GM21786 (cell line): Measurements from ENCODE around the gene DES.

Experiments
- ATAC-seq: cut with Tn5 transposase; IDR thresholded peaks from one replicate; pipeline ENCODE4 v1.9.1; 2021; ENCODE audit not compliant: unreplicated experiment

Gene DES

DNA sequence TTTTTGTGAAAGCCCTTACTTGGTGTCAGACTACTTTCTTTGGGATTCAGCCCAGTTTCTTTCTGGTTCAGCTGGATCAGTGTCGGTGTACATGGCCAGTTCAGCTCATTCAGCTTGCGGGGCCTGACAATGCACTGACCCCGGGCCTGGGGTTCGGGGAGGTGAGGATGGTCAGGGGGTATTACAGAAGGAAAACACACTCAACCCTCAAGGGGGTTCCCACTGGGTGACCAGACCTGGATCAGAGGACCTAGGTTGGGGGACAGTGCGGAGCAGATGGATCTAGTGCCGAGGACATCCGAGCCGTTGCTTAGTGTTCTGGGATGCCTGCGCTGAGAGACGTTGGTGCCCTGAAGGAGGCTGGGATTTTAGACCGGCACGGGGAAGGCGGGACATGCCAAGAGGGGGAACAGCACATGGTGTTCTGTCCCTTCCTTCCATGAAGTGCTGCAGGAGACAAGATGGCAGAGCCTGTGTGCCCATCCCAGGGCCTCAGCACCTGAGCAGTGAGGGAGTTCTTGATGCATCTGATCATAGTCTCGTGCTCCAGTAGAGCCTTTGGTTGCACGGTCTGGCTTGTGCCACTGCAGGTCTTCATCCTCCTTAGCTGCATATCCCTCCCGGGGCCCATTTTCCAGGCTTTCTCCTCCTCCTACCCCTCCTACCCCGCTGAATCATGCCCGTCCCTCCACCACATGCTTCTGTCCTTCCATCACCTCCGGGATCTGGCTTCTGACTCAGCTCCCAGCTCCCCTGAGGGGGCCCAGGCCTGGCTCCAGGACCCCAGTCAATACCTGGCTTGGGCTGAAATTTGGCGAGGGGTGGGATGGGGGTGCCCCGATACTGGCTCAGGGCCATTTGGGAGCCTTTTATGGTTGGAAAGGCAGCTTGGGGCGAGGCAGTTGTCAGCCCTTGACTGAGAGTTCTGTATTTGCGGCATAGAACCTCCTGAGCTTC is 34.5 kb downstream of the DES start:
- ATAC-seq: no peak

DNA sequence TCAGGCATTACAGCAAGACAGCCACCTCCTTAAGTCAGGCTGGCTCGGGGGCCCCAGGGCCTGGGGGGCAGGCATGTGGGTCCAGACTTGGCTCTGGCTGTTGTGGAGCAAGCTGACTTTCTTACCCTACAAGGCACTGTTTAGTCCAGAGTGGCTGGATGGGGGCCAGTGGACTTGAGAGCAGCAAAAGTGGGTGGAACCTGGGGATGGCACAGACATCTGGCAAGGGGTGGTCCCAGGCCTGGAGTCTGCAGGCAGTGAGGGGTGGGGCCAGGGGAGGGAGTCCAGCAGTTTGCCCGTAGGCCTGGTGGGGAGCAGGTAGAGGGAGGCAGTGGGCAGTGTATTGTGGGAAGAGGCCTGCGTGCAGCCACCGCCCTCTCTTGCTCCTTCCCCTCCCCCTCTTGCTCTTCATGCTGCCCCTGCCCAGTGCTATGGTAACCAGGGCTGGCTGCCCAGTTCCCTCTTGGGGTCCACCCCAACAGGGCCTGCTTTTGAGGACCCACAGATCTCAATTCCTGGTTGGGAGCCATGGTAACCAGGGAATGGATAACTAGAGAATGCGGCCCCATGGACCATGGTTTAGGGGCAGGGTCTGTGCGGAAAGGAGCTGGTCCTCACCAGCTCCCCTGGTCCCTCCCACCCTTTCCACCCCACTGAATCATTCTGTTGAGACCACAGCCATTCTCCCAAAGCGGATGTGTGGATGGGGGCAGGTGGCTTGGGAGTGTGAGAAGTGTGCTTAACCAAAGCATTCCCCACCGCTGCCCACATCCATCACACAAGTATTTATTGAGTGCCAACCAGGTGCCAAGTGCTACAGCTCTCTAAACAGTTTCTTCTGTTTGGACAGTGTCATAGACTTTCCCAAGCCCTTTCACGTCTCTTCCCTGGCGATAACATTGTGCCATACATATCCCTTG is 35.8 kb downstream of the DES start:
- no peak for ATAC-seq

DNA sequence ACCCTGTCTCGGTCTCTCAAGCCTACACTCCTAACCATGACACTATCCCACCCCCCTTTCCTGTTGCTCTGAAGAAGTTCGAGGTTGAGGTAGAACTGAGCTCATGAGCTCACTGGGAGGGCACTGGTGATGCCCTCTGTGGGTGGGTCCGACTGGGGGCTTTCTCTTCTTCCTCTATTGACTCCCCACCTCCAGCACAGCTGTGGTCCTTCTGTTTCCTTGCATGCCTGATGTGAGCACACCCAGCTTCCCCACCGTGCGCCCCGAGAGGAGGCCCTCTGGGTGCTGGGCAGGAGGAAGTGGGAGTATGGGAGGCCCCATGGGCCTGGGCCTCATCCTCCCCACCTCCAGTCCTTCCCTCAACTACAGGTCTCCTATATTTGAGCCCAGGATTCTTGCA is 37.4 kb downstream of the DES start:
- no peak for ATAC-seq

- ATAC-seq: no peak
Measured at GRCh38 chr2:219457784-219458369, 39.7 kb downstream of the DES start.

GRCh38 chr2:219458996-219459395 is 40.8 kb downstream of the DES start:
- ATAC-seq: no peak

GRCh38 chr2:219459460-219460311 is 41.5 kb downstream of the DES start:
- ATAC-seq: peak; percentile 78

DNA sequence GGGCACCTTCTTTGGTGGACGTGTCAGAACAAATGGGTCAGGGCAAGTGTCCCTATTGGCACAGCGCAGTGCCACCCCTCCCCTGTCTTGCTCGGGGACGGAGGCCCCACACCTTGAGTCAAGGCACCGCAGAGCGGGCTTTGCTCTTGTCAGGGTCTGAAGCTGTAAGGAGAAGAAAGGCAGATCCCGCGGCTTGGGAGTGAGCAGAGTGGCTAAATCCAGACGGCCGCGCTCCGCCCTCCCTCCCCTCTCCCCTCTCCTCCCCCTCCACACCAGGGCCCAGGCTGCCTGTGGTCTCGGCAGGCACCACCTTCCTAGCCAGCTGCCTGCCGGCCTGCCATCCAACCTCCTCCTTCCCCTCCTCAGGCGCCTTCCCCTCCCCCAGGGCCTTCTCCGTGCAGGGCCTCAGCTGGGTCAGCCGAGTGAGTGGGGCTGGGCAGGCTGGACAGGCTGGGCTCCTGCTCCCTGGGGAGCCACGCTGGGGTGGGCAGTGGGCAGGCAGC is 42.3 kb downstream of the DES start:
- ATAC-seq: no peak

DNA sequence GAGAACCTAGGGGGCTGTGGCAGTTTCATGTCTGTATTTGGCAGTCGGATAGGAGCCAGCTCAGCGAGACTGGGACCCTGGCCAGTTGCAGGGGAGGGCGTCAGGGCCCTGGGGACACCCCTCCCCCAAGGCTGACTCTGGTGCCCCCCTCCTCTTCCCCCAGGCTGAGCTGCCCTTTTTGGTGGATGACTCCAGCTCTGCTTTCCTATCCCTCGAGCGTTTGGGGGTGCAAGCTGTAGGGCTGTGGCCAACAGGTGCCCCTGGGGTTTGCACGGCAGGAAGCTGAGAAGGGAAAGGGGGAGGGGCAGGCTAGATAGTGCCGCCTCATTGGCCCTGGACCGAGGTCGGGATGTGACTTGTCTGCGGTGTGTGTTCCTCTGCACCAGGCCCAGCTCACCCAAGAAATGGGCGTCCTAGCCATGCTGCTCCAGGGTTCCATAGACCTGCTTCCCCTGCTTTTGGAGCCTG is 42.9 kb downstream of the DES start:
- ATAC-seq: no peak

DNA sequence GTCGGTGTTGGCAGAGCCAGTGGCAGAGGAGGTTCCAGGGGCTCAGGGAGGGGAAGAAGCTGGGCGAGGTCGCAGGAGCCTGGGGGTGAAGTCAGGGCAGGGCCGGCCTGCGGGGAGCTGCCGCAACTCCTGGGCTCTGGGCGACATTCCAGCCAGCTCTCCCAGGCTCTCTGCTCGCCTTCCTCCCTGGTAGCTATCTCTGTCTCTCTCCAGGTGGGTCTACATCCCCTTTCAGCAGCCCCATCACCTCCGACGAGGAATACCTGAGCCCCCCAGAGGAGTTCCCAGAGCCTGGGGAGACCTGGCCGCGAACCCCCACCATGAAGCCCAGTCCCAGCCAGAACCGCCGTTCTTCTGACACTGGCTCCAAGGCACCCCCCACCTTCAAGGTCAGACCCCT is 43.5 kb downstream of the DES start:
- no peak for ATAC-seq

GRCh38 chr2:219462349-219462748 is 44.2 kb downstream of the DES start:
- ATAC-seq: no peak

DNA sequence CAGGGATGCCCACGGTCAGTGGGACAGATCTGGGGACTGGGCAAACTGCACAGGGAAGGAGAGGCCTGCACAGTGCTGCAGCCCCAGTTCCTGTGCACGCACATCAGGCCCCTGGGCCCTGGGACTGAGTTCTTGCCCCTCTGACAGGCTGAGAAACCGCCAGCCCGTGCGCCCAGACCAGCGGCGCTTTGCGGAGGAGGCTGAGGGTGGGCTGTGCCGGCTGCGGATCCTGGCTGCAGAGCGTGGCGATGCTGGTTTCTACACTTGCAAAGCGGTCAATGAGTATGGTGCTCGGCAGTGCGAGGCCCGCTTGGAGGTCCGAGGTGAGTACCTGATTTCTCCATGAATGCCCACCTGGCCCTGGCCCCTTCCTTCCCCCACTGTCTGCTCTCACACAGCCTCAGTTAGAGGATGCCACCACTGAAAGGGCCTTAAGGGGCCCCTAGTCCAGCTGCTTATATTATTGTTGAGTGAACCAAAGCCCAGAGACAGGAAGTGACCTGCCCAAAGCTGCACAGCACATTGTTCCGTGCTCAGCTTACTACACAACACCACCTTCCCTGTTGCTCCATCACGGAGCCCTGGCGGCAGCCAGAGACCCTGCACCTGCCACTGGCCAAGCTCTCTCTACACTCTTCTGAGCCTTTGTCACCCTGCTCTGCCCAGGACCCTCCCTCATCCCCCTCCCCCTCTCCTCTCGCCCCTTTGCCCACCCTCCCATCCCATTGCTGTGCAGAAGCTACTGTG is 46.3 kb downstream of the DES start:
- ATAC-seq: no peak

- ATAC-seq: no peak
Measured at GRCh38 chr2:219465659-219466561, 47.7 kb downstream of the DES start.

DNA sequence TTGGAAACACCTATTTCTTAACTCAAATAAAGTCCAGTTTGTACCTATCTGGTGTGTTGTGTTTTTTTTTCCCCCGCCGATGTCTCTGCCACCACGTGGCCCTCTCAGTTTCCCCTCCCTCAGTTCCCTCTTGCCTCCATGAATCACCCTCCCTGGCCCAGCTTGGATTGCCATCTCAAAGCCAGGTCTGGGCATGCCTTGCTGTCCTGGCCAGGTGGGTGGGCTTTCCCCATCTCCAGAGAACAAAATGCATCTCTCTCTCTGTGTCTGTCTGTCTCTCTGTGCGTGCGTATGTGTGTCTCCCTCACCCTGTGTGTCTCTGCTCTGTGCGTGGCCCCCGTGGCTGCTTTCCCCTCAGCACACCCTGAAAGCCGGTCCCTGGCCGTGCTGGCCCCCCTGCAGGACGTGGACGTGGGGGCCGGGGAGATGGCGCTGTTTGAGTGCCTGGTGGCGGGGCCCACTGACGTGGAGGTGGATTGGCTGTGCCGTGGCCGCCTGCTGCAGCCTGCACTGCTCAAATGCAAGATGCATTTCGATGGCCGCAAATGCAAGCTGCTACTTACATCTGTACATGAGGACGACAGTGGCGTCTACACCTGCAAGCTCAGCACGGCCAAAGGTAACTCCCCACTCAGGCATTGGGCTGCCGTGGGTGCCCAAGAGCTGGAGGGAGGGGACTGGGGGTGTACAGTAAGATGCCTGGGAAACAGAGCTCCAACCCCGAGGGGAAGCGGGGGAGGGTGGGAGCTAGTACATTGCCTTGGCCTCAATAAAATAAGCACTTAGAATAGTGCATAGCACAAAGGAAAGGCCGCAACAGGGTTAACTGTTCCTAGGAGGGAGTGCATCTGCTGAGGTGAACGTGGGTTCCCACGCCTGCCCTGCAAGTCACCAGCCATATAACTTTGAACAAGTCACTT is 48.9 kb downstream of the DES start:
- ATAC-seq: no peak

DNA sequence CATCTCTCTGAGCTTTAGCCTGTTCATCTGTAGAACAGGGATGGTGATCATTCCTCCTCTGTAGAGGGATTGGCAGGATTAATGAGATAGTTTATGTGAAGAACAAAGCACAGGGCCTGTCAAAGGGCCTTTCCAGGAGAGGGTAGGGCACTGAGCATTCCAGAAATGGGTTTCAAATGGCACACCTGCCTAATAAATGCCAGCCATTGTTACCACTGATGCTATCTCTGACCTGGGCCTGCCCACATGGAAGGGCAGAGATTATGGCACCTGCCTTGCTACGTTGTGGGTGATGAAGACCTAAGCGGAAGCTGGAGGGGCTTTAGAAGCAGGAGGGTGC is 49.5 kb downstream of the DES start:
- ATAC-seq: no peak

GRCh38 chr2:219468410-219469185 is 50.4 kb downstream of the DES start:
- ATAC-seq: no peak

DNA sequence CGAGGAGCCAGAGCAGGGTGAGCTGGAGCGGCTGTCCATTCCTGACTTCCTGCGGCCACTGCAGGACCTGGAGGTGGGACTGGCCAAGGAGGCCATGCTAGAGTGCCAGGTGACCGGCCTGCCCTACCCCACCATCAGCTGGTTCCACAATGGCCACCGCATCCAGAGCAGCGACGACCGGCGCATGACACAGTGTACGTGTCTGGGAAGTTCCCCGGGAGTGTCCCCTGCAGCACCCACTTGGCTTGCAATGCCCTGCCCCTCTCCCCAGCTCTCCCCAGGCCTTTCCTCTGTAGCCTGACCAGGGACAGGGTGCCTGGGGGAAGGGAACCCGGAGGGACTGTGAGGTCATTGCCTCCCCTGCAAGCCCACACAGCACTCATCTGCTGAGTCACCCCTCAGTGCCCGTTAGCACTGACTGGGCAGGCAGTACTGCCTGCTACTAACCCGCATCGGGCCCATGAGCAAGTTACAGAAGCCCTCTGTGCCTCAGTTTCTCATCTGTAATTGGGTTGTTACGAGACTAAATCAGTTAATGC is 51.1 kb downstream of the DES start:
- ATAC-seq: no peak
